Cerebellar cortex (tissue), 1 donor: ENCODE data around the gene DEDD2.

Experiments
- DNase-seq: peaks from one replicate; pipeline ENCODE4 v3.0.0-alpha.2; 2015; ENCODE audit warnings: low spot score

Gene DEDD2

GRCh38 chr19:42226886-42227285, 9.4 kb upstream of the DEDD2 start:
- no peak for DNase-seq

- DNase-seq, result no peak
Observed at GRCh38 chr19:42225718-42226292, 8.3 kb upstream of the DEDD2 start.

GRCh38 chr19:42224940-42225717, 7.7 kb upstream of the DEDD2 start:
- DNase-seq, result no peak

GRCh38 chr19:42220751-42221097, 3.2 kb upstream of the DEDD2 start:
- no peak for DNase-seq

- peak; percentile 98 for DNase-seq
Observed at GRCh38 chr19:42219812-42220750, 2.6 kb upstream of the DEDD2 start, which contains the start of gene ZNF526. ZNF526 (plus strand) TSS chr19:42220312; CDS start chr19:42224404, 4,092 bp downstream.

- peak; percentile 44 for DNase-seq
Observed at GRCh38 chr19:42216653-42217519, 591 bp downstream of the DEDD2 start.

- no peak for DNase-seq
Observed at GRCh38 chr19:42214810-42215485, 2.5 kb downstream of the DEDD2 start.

- no peak for DNase-seq
Observed at GRCh38 chr19:42212886-42213285, 4.6 kb downstream of the DEDD2 start.

GRCh38 chr19:42208612-42209011, 8.9 kb downstream of the DEDD2 start:
- no peak for DNase-seq

GRCh38 chr19:42207767-42208271, 9.7 kb downstream of the DEDD2 start:
- no peak for DNase-seq

GRCh38 chr19:42206871-42207755, 10.4 kb downstream of the DEDD2 start:
- no peak for DNase-seq

- DNase-seq, result no peak
Observed at GRCh38 chr19:42204664-42205063, 12.8 kb downstream of the DEDD2 start.

GRCh38 chr19:42203700-42204099, 13.8 kb downstream of the DEDD2 start:
- DNase-seq, result no peak

GRCh38 chr19:42202290-42202880, 15.1 kb downstream of the DEDD2 start:
- no peak for DNase-seq

GRCh38 chr19:42201489-42202289, 15.8 kb downstream of the DEDD2 start:
- no peak for DNase-seq

- DNase-seq, result no peak
Observed at GRCh38 chr19:42200116-42200715, 17.3 kb downstream of the DEDD2 start.

- DNase-seq, result no peak
Observed at GRCh38 chr19:42199440-42200115, 17.9 kb downstream of the DEDD2 start.
